ENCODE results near the gene FOSL2. TPM values are rescaled to one million over a fixed set of nuclear protein-coding genes. Genes with fewer than 3 reads are reported as not detected.

The FOSL2 gene
- total RNA-seq, 2 experiments from 2014 or later = 102 to 110 TPM

- H3K4me1 Mint-ChIP-seq (ENCODE audit: low read depth) = peaks cover 19% of the 10 kb centered on the region
- H3K36me3 Mint-ChIP-seq (ENCODE audit: low read depth) = no peaks in the 10 kb centered on the region
- DNase-seq = no peak
- no peak overlapping the region for H3K4me3 Mint-ChIP-seq
- H3K9me3 Mint-ChIP-seq = no peaks in the 10 kb centered on the region
- CTCF ChIA-PET = interaction anchor here (0.6 to 1.6 kb wide), 4 partner anchors 12 to 187 kb away, joined by 3 to 6 read pairs (median 4); no protein-coding TSS in a partner anchor
- no peak overlapping the region for H3K27ac Mint-ChIP-seq
- H3K27me3 Mint-ChIP-seq (ENCODE audit: low read depth) = no peaks in the 10 kb centered on the region
- intact Hi-C loops (cut with micrococcal nuclease) = no loop called here
Measured at GRCh38 chr2:28378679-28379584, 13.7 kb upstream of the FOSL2 start.

GRCh38 chr2:28380219-28380618 lies 12.4 kb upstream of the FOSL2 start:
- no peaks in the 10 kb centered on the region for H3K9me3 Mint-ChIP-seq
- intact Hi-C loops (cut with micrococcal nuclease) = no loop called here
- no peaks in the 10 kb centered on the region for H3K36me3 Mint-ChIP-seq (ENCODE audit: low read depth)
- peaks cover 19% of the 10 kb centered on the region for H3K4me1 Mint-ChIP-seq (ENCODE audit: low read depth)
- CTCF ChIA-PET = interaction anchor here (0.6 kb wide), 1 partner anchor 10 kb away, joined by 4 read pairs; no protein-coding TSS in a partner anchor
- no peak for DNase-seq
- H3K4me3 Mint-ChIP-seq = no peak overlapping the region
- no peaks in the 10 kb centered on the region for H3K27me3 Mint-ChIP-seq (ENCODE audit: low read depth)
- no peak overlapping the region for H3K27ac Mint-ChIP-seq

- Mint-ChIP-seq H3K36me3 (ENCODE audit: low read depth) (no peaks in the 10 kb centered on the region), H3K27me3 (ENCODE audit: low read depth) (no peaks in the 10 kb centered on the region), H3K4me3 (no peak overlapping the region), H3K4me1 (ENCODE audit: low read depth) (peaks cover 19% of the 10 kb centered on the region), H3K9me3 (no peaks in the 10 kb centered on the region), H3K27ac (no peak overlapping the region)
- CTCF ChIA-PET = interaction anchor here (0.5 to 0.6 kb wide), 2 partner anchors 27 to 927 kb away, joined by 3 to 6 read pairs; no protein-coding TSS in a partner anchor
- no peak for DNase-seq
- intact Hi-C loops (cut with micrococcal nuclease) = no loop called here
Measured at GRCh38 chr2:28381225-28382180, 11.2 kb upstream of the FOSL2 start.

- H3K4me1 Mint-ChIP-seq (ENCODE audit: low read depth) = peaks cover 24% of the 10 kb centered on the region
- intact Hi-C loops (cut with micrococcal nuclease) = no loop called here
- no peaks in the 10 kb centered on the region for H3K27me3 Mint-ChIP-seq (ENCODE audit: low read depth)
- no peaks in the 10 kb centered on the region for H3K36me3 Mint-ChIP-seq (ENCODE audit: low read depth)
- CTCF ChIA-PET = interaction anchor here (0.7 kb wide), 1 partner anchor 17 kb away, joined by 3 read pairs; no protein-coding TSS in a partner anchor
- H3K27ac Mint-ChIP-seq = no peak overlapping the region
- DNase-seq = no peak
- H3K4me3 Mint-ChIP-seq = no peak overlapping the region
- H3K9me3 Mint-ChIP-seq = no peaks in the 10 kb centered on the region
Measured at GRCh38 chr2:28382755-28383154, 9.9 kb upstream of the FOSL2 start.

- H3K27ac Mint-ChIP-seq = no peak overlapping the region
- intact Hi-C loops (cut with micrococcal nuclease) = loop anchor here (5.0 kb wide), 1 partner anchor 95 kb away; no protein-coding TSS in a partner anchor
- no peaks in the 10 kb centered on the region for H3K27me3 Mint-ChIP-seq (ENCODE audit: low read depth)
- H3K9me3 Mint-ChIP-seq = no peaks in the 10 kb centered on the region
- DNase-seq = no peak
- CTCF ChIA-PET = no interaction called here
- H3K4me3 Mint-ChIP-seq = no peak overlapping the region
- peaks cover 28% of the 10 kb centered on the region for H3K4me1 Mint-ChIP-seq (ENCODE audit: low read depth)
- H3K36me3 Mint-ChIP-seq (ENCODE audit: low read depth) = no peaks in the 10 kb centered on the region
Measured at GRCh38 chr2:28387082-28387960, 5.3 kb upstream of the FOSL2 start.

- no peak for DNase-seq
- no peaks in the 10 kb centered on the region for H3K27me3 Mint-ChIP-seq (ENCODE audit: low read depth)
- peak overlapping the region; percentile 64 for H3K4me3 Mint-ChIP-seq
- intact Hi-C loops (cut with micrococcal nuclease) = loop anchor here (1.0 to 10.0 kb wide), 16 partner anchors 23 to 1177 kb away; partner anchors contain the start of genes ATRAID, CCDC121, CLIP4 and GPN1
- no peaks in the 10 kb centered on the region for H3K9me3 Mint-ChIP-seq
- CTCF ChIA-PET = interaction anchor here (1.2 to 1.5 kb wide), 2 partner anchors 24 to 81 kb away, joined by 3 to 4 read pairs; no protein-coding TSS in a partner anchor
- peaks cover 1% of the 10 kb centered on the region for H3K36me3 Mint-ChIP-seq (ENCODE audit: low read depth)
- H3K27ac Mint-ChIP-seq = peak overlapping the region; percentile 89
- H3K4me1 Mint-ChIP-seq (ENCODE audit: low read depth) = peaks cover 28% of the 10 kb centered on the region
Measured at GRCh38 chr2:28389399-28390240, 3.0 kb upstream of the FOSL2 start.

- intact Hi-C loops (cut with micrococcal nuclease) = loop anchor here (1.0 to 10.0 kb wide), 15 partner anchors 23 to 1177 kb away; partner anchors contain the start of genes ATRAID, CCDC121, CLIP4 and GPN1
- peak overlapping the region; percentile 94 for H3K4me3 Mint-ChIP-seq
Measured at GRCh38 chr2:28390241-28390745, 2.4 kb upstream of the FOSL2 start.

GRCh38 chr2:28390746-28391563 lies 1.7 kb upstream of the FOSL2 start:
- CTCF ChIA-PET = interaction anchor here (0.6 to 1.7 kb wide), 3 partner anchors 12 to 619 kb away, joined by 3 to 6 read pairs (median 3); no protein-coding TSS in a partner anchor
- H3K36me3 Mint-ChIP-seq (ENCODE audit: low read depth) = peaks cover 1% of the 10 kb centered on the region
- DNase-seq = no peak
- peak overlapping the region; percentile 99 for H3K27ac Mint-ChIP-seq
- peak overlapping the region; percentile 94 for H3K4me3 Mint-ChIP-seq
- intact Hi-C loops (cut with micrococcal nuclease) = loop anchor here (1.0 to 10.0 kb wide), 15 partner anchors 24 to 1178 kb away; partner anchors contain the start of genes ATRAID, CCDC121, CLIP4 and GPN1
- no peaks in the 10 kb centered on the region for H3K27me3 Mint-ChIP-seq (ENCODE audit: low read depth)
- H3K4me1 Mint-ChIP-seq (ENCODE audit: low read depth) = peaks cover 28% of the 10 kb centered on the region
- no peaks in the 10 kb centered on the region for H3K9me3 Mint-ChIP-seq

More at GRCh38 chr2:28390241-28390745, 2.4 kb upstream of the FOSL2 start:
- Mint-ChIP-seq H3K36me3 (ENCODE audit: low read depth) (peaks cover 1% of the 10 kb centered on the region), H3K27me3 (ENCODE audit: low read depth) (no peaks in the 10 kb centered on the region), H3K27ac (peak overlapping the region; percentile 99), H3K4me1 (ENCODE audit: low read depth) (peaks cover 28% of the 10 kb centered on the region), H3K9me3 (no peaks in the 10 kb centered on the region)
- DNase-seq = peak; percentile 99
- CTCF ChIA-PET = interaction anchor here (1.5 to 1.7 kb wide), 2 partner anchors 12 to 25 kb away, joined by 4 to 6 read pairs; no protein-coding TSS in a partner anchor

GRCh38 chr2:28391564-28392296 lies 928 bp upstream of the FOSL2 start:
- Mint-ChIP-seq H3K4me1 (ENCODE audit: low read depth) (peaks cover 28% of the 10 kb centered on the region), H3K36me3 (ENCODE audit: low read depth) (peaks cover 1% of the 10 kb centered on the region), H3K27ac (peak overlapping the region; percentile 99), H3K9me3 (no peaks in the 10 kb centered on the region), H3K27me3 (ENCODE audit: low read depth) (no peaks in the 10 kb centered on the region), H3K4me3 (peak overlapping the region; percentile 94)
- peak; percentile 85 for DNase-seq
- CTCF ChIA-PET = interaction anchor here (0.6 to 1.7 kb wide), 3 partner anchors 13 to 620 kb away, joined by 3 to 6 read pairs (median 3); no protein-coding TSS in a partner anchor
- intact Hi-C loops (cut with micrococcal nuclease) = loop anchor here (1.0 to 10.0 kb wide), 18 partner anchors 18 to 1179 kb away; partner anchors contain the start of genes ATRAID, BABAM2, CCDC121 and CLIP4

Data from activated naive CD4-positive, alpha-beta T cell treated with anti-CD3 and anti-CD28 coated beads for 36 hours (primary cell).